Activated CD8-positive, alpha-beta memory T cell treated with anti-CD3 and anti-CD28 coated beads, Interleukin-2, amount 50 U/mL, for 1 hour (primary cell): ENCODE results near the gene EFCAB8.
"Not testable (repeated sequence)": the region's sequence is repeated elsewhere in the genome, so short reads cannot be mapped to it uniquely, and the experiment has no call there.

Source experiments
- DNase-seq: peaks from one replicate; pipeline ENCODE4 v3.0.0-alpha.2; 2020; ENCODE audit errors: extremely low read depth

The EFCAB8 gene

DNA sequence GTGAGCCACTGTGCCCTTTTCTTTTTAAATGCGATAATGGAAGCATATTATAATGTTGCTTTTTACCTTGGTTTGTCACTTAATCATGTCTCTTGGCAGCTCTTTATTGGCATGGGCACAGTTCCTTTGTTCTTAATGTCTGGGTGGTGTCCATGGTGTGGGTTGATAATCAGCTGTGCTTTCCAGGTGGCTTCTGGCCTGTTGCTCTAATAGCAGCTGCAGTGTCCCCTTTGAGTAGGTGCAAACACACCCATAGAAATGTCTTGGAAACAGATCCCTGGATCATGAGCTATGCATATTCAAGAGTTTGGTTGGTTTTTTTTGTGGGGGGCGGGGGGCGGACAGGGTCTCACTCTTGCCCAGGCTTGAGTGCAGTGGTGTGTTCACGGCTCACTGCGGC is 29.9 kb downstream of the EFCAB8 start:
- no peak for DNase-seq

DNA sequence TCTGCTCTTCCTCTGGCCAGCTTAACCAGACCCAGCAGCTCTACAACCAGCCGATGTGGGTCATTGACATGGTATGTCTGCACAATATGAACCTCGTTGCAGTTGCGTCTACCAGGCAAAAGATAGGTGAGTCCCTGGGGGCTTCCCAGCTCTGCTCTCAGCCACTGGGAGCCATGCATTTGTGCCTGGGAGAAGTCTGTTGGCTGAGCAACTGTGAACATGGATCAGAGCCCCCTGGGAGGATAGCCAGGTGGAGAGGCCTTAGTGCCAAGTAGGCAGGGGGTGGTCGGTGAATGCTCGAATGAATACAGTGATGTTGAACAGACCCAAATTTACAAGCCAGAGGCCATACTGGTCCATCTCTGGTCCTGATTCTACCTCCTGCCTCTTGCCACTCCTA is 30.6 kb downstream of the EFCAB8 start:
- DNase-seq: no peak

DNA sequence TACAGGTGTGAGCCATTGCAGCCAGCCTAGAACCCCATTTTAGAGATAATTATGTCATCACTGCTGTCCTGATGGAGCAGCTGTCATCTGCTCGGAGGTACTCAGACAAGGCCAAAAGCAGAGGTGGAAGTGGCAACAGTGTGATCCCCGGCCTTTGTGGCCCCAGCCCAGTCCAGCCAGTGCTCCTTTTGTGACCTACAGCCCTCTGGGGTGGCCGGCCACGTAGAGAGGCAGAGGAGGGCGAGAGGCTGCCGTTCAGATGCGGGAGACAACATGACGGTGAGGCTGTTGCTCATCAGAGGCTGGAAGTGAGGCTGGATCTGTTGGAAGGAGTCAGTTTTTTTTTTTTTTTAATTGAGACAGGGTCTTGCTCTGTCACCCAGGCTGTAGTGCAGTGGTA is 32.8 kb downstream of the EFCAB8 start:
- no peak for DNase-seq

DNA sequence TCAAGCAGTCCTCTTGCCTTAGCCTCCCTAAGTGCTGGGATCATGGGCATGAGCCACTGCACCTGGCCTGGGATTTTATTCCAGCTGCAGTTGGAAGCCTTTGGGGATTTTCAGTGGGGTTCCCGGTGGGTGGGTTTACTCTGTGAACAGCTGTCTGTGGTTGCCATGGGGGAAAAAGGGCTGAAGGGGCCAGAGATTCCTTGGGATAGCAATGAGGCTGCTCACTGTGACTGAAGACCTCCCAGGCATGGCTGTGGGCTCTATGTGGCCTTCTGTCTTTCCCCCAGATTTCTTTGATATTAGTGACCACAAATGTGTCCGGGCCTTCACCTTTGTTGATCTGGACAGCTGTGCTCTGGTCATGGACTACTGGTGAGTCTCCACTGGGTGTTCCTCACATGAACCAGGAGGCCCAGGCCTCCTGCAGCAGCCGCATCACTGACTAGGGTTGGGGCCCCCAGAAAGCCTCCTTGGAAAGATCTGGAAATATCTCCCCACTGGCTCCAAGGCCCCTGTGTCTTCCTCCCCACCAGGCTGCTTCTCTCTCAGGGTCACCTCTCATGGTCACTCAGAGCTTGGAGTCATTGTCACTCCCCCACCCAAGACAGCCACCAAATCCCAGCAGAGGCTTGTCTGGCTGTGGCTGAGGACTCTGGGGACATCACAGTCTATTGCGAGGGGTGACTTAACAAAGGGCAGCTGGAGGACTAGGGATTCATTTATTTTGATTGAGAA is 33.4 kb downstream of the EFCAB8 start:
- DNase-seq: no peak

DNA sequence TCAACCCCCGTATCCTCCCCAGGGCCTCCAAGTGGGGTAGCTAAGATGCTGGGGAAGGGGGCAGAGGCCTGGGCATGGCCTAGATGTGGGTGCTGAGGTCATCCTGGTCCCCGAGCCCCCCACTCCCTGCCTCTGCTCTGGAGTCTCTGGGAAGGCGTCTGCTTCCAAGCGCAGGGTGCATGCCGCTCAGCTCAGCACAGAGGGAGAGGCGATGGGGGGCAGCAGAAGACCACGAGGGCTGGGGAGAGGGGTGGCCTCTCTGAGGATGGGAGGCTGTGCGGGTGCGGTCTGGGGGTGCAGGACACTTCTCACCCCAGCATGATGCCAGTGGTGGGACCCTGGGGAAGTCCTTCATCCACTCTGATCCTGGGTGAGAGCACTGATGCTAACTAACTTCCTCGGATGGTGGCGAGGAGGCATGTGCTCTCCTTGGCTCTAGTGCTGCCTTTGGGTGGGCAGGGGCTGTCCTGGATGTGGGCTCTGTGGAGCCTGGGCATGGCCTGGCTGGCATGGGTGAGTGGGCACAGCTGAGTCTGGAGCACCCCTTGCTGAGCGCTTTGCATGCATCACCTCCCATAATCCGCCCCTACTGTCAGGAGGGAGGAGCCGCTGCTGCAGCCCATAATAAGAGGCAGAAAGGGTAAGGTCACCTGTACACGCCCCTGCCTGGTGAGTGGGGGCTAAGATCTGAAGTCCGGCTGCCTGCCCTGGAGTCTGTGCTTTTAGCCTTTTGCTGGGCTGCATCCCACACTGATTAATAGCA is 34.7 kb downstream of the EFCAB8 start:
- DNase-seq: no peak

DNA sequence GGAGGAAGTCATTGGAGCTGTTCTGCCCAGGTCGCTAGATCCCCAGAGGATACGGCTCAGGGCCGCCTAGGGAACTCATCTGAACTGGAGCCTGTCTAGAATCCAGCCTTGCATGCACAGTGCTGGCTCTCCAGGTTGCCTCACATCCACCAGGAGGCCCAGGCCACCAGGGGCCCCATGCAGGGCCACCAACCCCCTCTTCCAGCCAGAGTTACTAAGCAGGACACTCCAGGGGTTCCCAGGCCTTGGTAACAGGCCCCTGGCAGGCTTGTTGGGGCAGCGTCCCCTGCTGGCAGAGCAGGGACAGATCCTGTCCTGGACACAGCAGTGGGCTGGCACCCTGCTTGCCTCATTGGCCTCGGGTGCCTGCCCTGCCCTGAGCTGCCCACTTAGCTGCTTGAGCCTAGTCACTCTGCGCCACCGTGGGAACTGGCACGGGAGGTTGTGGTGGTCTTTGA is 35.3 kb downstream of the EFCAB8 start:
- DNase-seq: no peak

DNA sequence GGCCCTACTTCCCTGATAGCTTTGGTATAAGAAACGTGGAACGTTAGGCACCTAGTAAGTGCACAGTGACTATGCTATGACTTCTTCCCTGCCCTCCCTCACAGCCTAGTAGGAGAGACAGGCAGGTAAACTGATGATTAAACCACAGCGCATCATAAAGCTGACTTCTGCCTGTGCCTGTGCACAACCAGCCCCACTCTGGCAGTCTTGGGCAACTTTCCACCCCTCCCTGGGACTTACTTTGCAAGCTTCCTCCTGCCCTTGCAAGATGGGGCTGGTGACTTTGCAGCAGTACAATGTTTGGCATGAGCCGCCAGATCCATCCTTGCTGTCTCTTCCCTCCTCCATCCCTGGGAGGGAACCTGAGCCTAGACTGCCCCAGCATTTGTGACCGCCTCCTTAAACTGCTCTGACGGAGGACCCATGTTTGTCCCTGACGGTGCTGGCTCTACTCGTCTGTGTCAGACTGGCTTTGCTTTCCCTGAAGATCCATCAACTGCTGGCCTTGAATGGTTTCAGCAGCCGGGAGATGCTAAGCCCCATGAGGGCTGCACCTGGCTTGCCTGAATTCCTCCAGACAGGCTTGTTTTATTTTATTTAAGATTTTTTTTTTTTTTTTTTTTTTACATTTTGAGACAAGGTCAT is 36.1 kb downstream of the EFCAB8 start:
- DNase-seq: no peak

DNA sequence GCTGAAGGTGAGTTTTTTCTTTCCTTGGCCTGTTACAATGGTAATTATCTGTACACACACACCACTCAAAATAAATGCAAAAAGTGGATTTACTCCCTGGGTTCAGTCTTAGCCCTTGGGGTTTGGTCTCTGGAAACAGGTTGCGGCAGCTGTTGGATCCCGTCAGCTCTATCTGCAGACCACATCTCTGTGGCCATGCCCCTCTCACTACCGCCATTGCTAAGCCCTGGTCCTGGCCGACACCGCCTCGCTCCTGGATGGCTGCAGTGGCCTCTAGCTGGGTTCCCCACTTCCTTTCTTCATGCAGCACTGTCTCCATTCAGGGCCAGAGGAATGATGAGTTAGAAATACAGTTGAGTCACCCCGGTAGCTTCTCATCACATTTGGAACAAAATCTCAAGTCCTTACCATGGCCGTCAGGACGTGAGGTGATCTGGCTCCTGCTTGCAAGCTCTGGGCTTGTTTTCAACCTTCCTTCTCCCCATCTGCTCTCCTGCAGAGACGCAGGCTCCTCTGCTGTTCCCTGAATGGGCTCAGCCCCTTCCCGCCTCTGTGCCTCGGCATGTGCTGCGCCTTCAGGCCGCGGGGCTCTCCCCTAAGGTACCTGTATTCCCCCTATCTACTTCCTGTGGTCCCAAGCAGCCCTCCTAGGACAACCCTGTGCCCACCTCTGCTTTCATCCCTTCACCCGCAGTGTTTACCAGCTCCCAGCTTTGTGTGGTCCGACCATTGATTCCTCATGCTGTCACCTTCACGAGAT is 38.0 kb downstream of the EFCAB8 start:
- no peak for DNase-seq

DNA sequence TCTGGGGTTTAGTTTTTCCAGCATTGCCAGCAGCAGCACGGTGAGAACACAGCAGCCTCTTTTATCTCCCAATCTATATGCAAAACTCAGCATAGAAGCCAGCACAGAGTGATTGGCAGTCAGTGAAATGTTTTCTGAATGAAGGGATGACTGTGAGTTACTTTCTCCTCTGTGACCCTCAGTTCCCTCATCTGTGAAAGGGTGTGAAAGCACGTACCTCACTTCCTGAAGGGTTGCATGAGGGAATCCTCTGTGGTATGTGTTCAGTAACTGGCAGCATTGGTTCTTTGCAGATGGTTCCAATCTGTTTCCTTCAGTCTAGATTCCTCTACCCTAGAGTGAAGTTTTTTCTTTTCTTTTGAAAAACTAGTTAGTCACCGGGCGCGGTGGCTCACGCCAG is 40.0 kb downstream of the EFCAB8 start:
- DNase-seq: no peak

DNA sequence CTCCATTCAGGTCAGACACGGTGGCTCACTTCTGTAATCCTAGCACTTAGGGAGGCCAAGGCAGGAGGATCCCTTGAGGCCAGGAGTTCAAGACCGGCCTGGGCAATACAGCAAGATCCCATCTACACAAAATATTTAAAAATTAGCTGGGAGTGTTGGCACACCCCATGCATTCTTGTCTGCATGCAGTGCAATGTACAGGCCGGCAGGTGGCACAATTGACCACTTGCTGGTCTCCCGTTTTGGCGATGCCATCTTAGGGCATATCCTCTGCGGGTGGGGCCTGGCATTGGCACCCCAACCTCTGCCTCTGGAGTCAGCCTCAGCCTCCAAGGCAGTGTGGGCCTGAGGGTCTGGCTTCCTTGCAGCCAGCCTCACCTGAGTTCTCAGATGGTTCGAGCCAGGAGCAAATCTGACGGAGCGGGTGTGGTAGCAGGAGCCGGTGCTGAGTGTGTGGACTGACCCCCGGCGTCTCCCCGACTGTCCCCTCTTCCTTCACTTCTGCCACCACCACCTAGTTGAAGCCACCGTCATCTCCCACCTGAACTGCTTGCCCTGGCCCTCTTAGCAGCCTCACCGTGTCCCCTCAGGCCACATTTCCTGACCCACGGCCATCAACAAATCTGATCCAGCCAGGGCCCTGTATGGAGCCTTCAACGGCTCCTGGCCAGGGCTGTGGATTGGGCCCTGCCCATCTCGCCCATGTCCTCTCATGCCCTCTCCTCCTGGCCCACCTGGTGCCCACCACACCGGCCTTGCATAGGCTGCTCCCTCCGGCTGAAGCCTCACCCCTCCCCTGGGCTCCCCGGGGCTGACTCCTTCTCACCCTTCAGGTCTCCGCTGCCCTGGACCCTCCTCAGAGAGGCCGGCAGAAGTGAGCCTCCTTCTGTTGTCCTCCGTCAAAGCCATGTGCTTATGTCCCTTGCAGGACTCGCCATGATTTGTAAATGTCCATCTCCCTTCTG is 44.0 kb downstream of the EFCAB8 start:
- peak; percentile 42 for DNase-seq

DNA sequence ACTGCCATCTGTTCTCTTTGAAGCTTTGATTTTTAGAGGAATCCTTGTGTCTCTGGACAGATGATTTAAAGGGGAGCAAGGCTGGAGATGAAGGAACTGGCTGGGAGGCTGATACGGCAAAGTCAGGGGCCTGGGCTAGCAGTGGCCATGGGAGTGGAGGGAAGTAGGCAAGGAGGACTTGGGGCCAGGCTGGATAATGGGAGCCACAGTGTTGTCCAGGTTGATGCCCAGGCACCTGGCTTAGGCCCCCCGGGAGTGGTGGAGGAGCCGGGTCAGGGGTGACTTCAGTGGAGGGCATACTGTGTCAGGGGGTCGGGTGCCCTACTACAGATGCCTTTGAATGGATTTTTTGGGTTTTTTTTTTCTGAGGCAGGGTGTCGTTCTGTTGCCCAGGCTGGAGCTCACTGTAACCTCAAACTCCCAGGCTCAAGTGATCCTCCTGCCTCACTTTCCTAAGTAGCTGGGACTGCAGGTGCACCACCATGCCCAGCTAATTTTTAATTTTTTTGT is 45.0 kb downstream of the EFCAB8 start:
- no peak for DNase-seq

DNA sequence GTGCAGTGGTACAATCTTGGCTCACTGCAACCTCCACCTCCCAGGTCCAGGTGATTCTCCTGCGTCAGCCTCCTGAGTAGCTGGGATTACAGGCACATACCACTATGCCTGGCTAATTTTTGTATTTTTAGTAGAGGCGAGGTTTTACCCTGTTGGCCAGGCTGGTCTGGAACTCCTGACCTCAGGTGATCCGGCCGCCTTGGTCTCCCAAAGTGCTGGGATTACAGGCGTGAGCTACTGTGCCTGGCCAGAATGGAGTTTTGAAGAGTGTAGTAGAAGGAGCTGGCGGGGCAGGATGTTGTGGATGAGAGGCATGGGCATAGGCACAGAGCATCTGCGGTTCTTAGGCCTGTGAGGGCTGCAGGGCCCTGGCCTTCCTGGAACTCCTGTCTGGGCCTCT is 46.0 kb downstream of the EFCAB8 start:
- DNase-seq: not testable (repeated sequence)

DNA sequence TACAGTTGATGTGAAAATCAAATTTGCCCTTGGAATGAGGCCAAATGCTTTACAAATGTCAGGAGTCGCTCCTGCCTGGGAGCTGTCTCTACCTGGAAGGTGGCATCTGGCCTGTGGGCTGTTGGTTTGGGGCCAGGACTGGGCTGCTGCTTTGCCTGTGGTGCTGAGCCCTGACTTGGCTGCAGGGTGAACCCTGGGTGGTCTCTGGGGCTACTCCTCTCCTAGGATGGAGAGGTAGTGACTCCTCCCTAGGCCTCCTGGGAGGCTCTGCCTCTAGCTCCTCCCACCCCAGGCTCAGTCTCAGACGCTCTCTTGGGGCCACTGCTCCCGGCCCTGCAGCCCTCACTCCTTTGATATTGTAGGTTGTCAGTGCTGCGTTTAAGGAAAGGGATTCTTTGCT is 47.5 kb downstream of the EFCAB8 start:
- no peak for DNase-seq

DNA sequence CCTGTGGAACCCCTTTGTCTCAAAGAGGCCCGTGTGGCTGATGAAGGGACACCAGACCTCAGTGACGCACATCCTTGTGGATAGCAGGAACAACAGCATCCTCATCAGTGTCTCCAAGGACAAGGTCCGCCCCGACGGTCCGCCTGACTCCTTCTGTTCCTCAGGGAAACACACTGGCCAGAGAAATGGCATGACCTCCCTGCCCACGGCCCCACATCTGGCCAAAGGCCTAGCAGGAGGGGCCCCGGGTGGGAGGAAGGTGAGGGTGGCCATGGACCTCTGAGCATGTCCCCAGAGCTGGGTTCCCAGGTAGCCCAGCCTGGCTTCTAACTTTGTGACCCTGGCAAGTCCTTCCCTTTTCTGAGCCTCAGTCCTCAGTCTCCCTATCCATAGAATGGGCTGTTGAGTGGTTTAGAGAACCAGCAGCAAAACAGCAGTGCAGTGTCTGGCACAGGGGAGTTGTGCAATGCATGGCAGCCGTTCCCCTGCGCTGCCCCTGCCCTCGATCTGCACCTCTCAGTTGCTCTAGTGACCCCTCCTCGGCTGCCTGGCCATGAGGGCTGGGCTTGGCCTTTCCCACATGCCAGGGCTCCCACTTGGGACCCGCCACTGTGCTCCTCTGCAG is 48.3 kb downstream of the EFCAB8 start:
- DNase-seq: no peak

DNA sequence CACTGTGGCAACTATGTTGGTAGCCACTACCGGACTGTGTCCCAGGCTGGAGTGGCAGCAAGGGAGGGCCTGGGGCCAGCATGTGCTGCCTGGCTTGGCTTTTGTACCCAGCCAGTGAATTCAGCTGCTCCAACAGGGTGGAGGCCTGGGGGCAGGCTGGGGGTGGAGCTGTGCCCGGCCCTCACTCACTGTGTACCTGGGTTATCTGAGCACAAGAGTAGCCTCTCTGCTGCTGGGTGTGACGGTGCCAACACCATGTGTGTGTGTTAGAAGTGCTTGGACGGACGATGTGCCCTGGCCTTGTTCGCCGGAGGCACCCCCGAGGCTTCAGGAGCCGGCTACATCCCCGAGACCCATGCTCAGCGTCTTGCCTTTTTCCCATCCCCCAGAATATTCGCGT is 49.2 kb downstream of the EFCAB8 start:
- no peak for DNase-seq

DNA sequence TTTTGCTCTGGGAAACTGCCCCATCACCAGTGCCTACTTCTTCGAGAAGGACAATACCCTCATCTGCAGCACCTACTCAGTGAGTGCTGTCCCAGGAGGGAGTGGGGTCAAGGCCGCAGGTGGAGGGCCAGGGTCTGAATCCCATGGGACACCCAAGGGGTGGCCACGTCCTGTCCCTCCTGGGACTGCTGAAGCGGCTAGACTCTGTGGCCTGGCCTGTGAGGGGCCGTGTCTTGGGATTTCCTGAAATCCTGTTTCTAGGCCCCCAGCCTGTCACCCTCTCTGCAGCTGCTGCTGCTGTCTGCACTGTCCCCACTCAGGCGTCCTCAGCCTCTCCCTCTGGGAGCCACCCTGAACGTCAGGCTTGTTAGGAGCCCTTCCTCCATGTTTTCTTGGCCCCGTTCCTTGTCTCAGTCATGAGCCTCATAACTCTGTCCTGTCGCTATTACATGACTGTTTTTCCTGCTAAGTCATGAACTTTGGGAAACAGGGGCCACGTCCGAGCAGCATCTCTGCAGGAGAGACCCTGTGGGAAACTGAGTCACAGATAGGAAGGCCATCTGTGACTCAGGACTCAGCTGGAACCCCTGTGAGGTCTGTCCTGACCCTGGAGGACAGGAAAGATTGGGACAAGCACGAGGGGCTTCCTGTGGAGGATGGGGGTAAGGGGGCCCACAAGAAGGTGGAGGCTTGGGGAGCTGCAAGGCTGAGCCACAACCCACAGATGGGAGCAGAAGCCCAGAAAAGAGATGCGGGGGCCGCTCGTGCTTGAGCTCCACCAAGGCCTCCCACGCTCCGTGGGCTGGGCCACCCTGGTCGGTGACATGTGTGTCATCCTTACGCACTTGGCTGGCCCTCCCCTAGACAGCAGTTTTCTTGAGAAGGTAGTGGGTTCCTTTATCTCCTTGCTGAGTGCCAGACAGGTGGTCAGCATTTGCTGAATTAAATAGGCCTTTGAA is 49.9 kb downstream of the EFCAB8 start:
- peak; percentile 11 for DNase-seq

DNA sequence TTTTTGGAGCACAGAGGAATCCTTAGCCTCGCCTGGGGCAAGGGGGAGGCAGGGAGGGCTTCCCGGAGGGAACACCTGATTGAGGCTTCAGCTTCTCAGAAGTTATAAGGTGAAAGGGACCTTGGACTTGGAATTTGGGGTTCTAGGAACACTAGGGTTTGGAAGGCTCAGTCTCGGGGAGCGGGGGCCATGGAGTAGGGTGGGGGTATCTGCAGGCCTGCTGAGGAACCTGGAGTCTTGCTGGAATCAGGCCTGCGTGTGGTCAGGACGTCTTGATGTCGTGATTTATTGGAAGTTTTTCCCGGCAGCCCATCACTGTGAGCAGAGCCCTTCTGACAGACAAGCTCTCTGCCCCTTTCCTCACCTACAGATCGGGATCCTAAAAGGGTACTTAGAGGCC is 50.7 kb downstream of the EFCAB8 start:
- DNase-seq: no peak

DNA sequence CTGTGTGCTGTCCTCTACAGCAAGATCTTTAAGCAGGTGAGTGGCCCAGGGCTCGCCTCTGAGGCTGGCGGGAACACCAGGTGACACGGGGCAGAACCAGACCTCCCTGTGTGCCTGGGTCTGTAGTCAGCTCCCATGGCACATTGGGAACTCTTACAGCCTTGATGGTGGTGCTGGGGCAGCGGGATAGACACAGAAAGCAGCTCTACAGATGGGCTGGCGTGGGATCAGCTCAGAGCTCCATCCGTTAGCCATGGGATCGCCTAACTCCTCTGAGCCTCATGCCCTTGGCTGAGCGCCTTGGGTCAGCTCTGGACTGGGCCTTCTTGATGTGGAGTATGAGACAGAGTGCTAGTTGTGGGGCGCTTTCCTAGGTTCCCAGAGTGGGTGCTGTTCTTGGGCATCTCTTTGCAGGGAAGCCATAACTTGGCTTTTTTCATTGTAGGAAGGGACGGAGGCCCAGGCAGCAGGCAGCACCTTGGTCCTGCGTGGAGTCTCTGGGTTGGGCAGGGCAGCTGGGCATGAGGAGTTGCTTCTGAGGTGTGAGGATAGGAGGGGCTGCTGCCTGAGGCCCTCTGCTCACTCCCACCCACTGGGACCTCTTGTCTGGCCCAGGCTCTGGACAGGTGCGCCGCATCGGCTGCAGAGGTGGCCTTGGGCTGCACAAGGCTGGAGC is 51.3 kb downstream of the EFCAB8 start:
- DNase-seq: no peak

DNA sequence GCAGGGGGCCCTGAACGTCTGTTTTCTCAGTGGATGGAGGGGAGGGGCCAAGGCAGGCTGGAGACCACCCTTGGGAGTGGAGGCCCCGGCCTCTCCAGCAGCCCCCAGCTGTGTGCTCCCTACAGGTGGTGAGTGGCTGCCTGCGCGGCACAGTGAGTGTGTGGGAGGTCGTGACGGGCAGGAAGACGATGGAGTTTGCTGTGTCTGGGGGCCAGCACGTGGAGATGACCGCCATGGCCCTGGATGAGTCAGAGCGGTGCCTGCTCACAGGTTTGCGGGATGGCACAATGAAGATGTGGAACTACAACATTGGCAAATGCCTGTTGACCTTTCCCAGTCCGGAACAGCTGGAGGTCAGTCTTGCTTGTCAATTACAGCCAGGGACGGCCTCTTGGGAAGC is 52.6 kb downstream of the EFCAB8 start:
- DNase-seq: no peak
